Choroid plexus epithelial cell (primary cell): ENCODE measurements around the gene NUMBL.
A peak's percentile ranks its signal among the peaks of the same experiment; 100 is the strongest.

Experiments used
- DNase-seq: peaks from one replicate; pipeline ENCODE4 v3.0.0-alpha.2; 2010; ENCODE audit warnings: low read depth
- H3K4me3 ChIP-seq: 2 replicates; pipeline ENCODE4 v1.5.1; 2011; ENCODE audit warnings: low read depth, mild to moderate bottlenecking, control low read depth, low read length, moderate library complexity
- TF ChIP-seq, protein P1 (sequence below): conservative IDR thresholded peaks from 2 replicates; pipeline ENCODE4 v1.5.1; 2011; ENCODE audit warnings: low read depth, mild to moderate bottlenecking, control low read depth, inconsistent platforms, low read length, moderate library complexity

Gene NUMBL

GRCh38 chr19:40641281-40641680 is 49.2 kb downstream of the NUMBL start:
- no peak overlapping the region for H3K4me3 ChIP-seq
- TF ChIP-seq, protein P1, sequence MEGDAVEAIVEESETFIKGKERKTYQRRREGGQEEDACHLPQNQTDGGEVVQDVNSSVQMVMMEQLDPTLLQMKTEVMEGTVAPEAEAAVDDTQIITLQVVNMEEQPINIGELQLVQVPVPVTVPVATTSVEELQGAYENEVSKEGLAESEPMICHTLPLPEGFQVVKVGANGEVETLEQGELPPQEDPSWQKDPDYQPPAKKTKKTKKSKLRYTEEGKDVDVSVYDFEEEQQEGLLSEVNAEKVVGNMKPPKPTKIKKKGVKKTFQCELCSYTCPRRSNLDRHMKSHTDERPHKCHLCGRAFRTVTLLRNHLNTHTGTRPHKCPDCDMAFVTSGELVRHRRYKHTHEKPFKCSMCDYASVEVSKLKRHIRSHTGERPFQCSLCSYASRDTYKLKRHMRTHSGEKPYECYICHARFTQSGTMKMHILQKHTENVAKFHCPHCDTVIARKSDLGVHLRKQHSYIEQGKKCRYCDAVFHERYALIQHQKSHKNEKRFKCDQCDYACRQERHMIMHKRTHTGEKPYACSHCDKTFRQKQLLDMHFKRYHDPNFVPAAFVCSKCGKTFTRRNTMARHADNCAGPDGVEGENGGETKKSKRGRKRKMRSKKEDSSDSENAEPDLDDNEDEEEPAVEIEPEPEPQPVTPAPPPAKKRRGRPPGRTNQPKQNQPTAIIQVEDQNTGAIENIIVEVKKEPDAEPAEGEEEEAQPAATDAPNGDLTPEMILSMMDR: no peak
- DNase-seq: no peak

DNA sequence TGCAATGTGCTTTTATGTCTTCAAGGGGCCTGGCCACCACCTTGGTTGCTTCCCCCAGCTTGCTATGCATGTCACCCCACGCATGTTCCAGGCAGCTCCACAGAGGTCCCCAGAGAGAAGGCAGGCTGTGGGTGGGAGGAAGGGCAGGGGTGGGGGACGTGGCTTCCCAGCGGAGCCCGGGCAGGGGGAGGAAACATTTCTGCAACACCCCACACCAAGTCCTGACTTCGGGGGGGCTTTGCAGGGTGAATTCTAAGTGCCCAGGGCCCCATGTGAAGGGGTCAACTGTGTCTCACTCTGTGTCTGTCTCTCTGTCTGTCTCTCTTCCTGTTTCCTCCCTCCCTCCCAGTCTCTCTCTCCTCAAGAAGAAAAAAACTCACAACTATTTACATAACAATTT is 49.7 kb downstream of the NUMBL start:
- no peak overlapping the region for H3K4me3 ChIP-seq

DNA sequence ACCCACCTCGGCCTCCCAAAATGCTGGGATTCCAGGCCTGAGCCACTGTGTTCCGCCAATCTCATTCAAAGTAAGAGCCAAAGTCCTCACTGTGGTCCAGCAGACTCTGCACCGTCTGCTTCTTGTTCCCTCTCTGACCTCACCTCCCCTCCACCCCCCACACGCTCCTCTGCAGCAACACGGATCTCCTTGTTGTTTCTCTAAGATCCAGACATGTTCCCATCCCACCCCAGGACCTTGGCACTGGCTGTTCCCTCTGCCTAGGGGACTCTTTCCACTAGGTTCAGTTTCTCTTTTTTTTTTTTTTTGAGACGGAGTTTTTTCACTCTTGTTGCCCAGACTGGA is 50.8 kb downstream of the NUMBL start:
- H3K4me3 ChIP-seq: no peak overlapping the region
- DNase-seq: no peak
- TF ChIP-seq, protein P1: no peak

More for the DNA sequence above, 49.7 kb downstream of the NUMBL start:
- peak; percentile 76 for DNase-seq
- TF ChIP-seq, protein P1: no peak

DNA sequence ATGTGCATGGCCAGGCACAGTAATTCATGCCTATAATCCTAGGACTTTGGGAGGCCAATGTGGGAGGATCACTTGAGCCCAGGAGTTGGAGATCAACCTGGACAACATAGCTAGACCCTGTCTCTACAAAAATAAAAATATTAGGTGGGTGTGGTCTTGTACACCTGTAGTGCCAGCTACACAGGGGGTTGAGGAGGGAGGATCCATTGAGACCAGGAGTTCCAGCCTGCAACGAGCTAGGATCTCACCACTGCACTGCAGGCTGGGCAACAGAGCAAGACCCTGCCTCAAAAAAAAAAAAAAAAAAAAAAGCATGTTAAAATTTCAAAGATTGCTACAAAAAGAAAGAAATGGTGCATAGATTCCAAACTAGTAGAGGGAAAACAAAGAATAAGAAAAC is 52.1 kb downstream of the NUMBL start:
- TF ChIP-seq, protein P1: no peak
- H3K4me3 ChIP-seq: no peak overlapping the region
- DNase-seq: no peak

DNA sequence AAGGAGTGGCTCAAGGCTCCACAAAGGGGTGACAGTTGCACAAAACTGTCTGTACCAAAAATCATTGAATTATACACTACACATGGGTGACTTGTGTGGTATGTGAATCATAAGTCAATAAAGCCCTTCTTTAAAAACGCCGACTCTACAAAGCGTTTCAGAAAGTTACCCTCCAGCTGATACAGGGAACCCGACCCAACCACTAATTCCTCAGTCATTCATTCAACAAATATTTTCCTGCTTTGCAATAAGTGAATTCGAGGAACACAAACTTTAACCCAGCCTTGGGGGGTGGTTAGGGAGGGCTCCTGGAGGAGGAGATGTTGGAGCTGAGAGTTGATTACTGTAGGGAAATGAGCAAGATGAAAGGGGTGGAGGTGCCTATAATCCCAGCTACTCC is 57.2 kb downstream of the NUMBL start:
- TF ChIP-seq, protein P1: no peak
- H3K4me3 ChIP-seq: no peak overlapping the region
- DNase-seq: peak; percentile 43

- H3K4me3 ChIP-seq: no peak overlapping the region
- TF ChIP-seq, protein P1: no peak
Observed at GRCh38 chr19:40632311-40633036, 58.0 kb downstream of the NUMBL start.

DNA sequence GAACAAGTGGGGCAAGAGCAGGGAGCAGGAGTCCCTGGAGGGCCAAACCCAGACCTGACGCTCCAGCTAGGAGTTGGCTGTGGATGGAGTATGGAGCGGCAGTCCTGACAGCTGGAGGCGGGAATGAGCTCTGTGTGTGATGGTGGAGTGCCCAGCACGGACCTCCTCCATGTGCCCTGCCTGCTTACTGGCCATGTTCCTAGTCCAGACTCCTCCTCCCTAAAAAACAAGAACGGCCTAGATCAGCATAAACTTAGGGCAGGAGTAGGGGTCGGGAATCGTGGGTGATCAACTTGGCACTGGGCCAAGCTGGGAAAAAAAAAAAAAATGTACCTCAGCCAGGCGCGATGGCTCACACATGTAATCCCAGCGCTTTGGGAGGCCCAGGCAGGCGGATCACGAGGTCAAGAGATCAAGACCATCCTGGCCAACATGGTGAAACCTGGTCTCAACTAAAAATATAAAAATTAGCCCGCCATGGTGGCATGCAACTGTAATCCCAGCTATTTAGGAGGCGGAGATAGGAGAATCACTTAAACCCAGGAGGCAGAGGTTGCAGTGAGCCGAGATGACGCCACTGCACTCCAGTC is 59.8 kb downstream of the NUMBL start:
- H3K4me3 ChIP-seq: no peak overlapping the region
- TF ChIP-seq, protein P1: no peak
- DNase-seq: no peak

More at GRCh38 chr19:40632311-40633036, 58.0 kb downstream of the NUMBL start:
- DNase-seq: no peak
